ENCODE measurements around the gene CRIP3. TPM values are rescaled to one million over a fixed set of nuclear protein-coding genes. Genes with fewer than 3 reads are reported as not detected.
A peak's percentile ranks its signal among the peaks of the same experiment; 100 is the strongest.

Gene CRIP3
- total RNA-seq, 2 donors from 2014 or later: 13.4 to 19.3 TPM

DNA sequence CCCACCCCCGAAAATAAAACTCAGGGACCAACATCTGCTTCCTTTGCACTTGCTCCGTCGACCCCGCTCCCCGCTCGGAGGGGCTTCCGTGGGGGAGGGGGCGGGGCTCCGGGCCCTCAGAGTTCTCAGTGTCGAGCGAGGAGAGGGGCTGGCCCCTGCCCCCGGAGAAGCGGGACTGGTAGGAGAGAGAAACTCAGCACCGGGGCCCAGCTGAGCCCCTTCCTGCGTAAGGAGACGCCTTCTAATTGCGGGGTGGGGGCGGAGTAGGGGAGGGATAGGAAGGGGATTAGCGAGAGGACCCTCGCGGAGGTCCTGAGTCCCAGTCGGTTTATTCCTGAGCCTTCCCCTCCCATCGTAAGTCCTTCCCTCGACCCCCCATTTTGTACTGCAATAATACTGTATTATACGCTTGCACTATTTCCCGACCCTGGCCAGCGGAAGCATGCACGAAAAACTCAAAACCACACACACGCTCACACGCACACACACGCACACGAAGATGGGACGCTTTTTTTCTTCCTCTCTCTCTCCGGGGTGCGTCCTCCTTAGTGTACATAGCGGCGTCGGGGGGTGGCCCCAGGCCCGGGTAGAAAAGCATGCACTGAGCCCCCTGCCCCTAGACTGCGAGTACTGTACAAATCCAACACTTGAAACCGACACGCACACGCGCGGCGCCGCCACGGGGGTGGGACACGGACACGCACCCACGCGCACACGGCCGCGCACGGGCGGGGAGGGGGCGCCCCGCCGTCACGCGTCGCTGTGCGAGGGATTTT, 32.6 kb downstream of the CRIP3 start:
- H3K4me1 ChIP-seq (ENCODE audit: control insufficient read depth, insufficient read depth, low read length): peaks cover 12% of the 10 kb centered on the region
- Mint-ChIP-seq H3K4me1 (peaks cover 32% of the 10 kb centered on the region), H3K27me3 (ENCODE audit: insufficient read depth) (peaks cover 58% of the 10 kb centered on the region), H3K9me3 (no peaks in the 10 kb centered on the region), H3K4me3 (peak overlapping the region; percentile 53), H3K36me3 (ENCODE audit: low read depth) (no peaks in the 10 kb centered on the region), H3K27ac (no peak overlapping the region)
- H3K27me3 ChIP-seq (ENCODE audit: control insufficient read depth, insufficient read depth, low read length, poor library complexity, severe bottlenecking): peaks cover 41% of the 10 kb centered on the region
- no peak overlapping the region for H3K27ac ChIP-seq (ENCODE audit: low read depth, low read length)
- no peak for TF ChIP-seq CTCF (conservative IDR thresholded peaks at IDR 0.05)
- no peaks in the 10 kb centered on the region for H3K9me3 ChIP-seq (ENCODE audit: control insufficient read depth, low read length)
- H3K36me3 ChIP-seq (ENCODE audit: control insufficient read depth, insufficient read depth, low read length): no peaks in the 10 kb centered on the region
- H3K9ac ChIP-seq (ENCODE audit: extremely low read depth, low read length, poor library complexity, severe bottlenecking): no peak overlapping the region
- H3K4me3 ChIP-seq (ENCODE audit: low read length): peak overlapping the region; percentile 45
- 22 to 43% methylated on average over 35 to 63 of the region's 64 CpGs for WGBS, 2 experiments (ENCODE audit: insufficient coverage in 1 of 2, insufficient read length in 1 of 2)
- no peak for DNase-seq

DNA sequence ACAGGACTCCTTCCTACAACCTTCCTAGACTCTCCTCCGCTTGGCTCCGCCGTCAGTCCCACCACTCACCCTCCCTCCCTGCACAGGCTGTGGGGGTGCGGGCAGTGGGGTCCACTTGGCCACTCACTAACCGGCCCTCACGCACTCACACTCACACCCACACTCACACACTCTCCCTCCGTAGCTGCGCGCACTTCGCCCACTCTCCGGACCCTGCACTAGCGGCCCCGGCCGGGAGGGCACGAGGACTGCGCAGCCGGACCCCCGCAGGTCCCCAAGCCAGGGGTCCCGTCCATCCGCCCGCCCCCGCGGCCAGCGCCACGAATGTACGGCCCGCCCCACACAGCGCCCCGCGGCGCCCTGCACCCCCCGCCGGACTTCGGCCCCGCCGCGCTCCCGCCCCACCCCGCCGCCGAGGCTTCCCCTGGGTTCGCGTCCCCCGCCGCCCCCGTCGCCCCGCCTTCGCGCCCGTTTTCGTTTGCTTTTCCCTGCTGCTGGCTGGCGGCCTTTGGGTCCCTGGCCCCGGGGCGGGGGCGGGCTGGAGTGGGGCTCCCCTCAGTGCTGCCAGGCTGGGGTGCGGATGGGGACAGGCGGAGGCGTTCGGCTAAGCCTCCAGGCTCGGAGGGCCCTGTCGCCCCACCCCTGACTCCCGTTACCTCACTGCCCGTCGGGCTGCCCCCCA, 33.6 kb downstream of the CRIP3 start:
- H3K27ac ChIP-seq (ENCODE audit: low read depth, low read length): no peak overlapping the region
- peak overlapping the region; percentile 45 for H3K4me3 ChIP-seq (ENCODE audit: low read length)
- no peak overlapping the region for H3K9ac ChIP-seq (ENCODE audit: extremely low read depth, low read length, poor library complexity, severe bottlenecking)
- 0 to 11% methylated on average over 1 to 65 of the region's 65 CpGs for WGBS, 2 experiments (ENCODE audit: insufficient coverage in 1 of 2, insufficient read length in 1 of 2)
- Mint-ChIP-seq H3K27me3 (ENCODE audit: insufficient read depth) (peaks cover 65% of the 10 kb centered on the region), H3K4me3 (peak overlapping the region; percentile 53), H3K4me1 (peaks cover 34% of the 10 kb centered on the region), H3K36me3 (ENCODE audit: low read depth) (no peaks in the 10 kb centered on the region), H3K27ac (no peak overlapping the region), H3K9me3 (no peaks in the 10 kb centered on the region)
- H3K4me1 ChIP-seq (ENCODE audit: control insufficient read depth, insufficient read depth, low read length): peaks cover 12% of the 10 kb centered on the region
- no peaks in the 10 kb centered on the region for H3K9me3 ChIP-seq (ENCODE audit: control insufficient read depth, low read length)
- H3K36me3 ChIP-seq (ENCODE audit: control insufficient read depth, insufficient read depth, low read length): no peaks in the 10 kb centered on the region
- no peak for DNase-seq
- no peak for TF ChIP-seq CTCF (conservative IDR thresholded peaks at IDR 0.05)
- H3K27me3 ChIP-seq (ENCODE audit: control insufficient read depth, insufficient read depth, low read length, poor library complexity, severe bottlenecking): peaks cover 41% of the 10 kb centered on the region

- H3K27ac ChIP-seq (ENCODE audit: low read depth, low read length): no peak overlapping the region
- peaks cover 42% of the 10 kb centered on the region for H3K27me3 ChIP-seq (ENCODE audit: control insufficient read depth, insufficient read depth, low read length, poor library complexity, severe bottlenecking)
- Mint-ChIP-seq H3K4me3 (peak overlapping the region; percentile 53), H3K4me1 (peaks cover 37% of the 10 kb centered on the region), H3K27me3 (ENCODE audit: insufficient read depth) (peaks cover 67% of the 10 kb centered on the region), H3K36me3 (ENCODE audit: low read depth) (no peaks in the 10 kb centered on the region), H3K9me3 (no peaks in the 10 kb centered on the region), H3K27ac (no peak overlapping the region)
- 83 to 90% methylated on average over 6 to 8 of the region's 10 CpGs for WGBS, 2 experiments (ENCODE audit: insufficient coverage in 1 of 2, insufficient read length in 1 of 2)
- peaks cover 12% of the 10 kb centered on the region for H3K4me1 ChIP-seq (ENCODE audit: control insufficient read depth, insufficient read depth, low read length)
- TF ChIP-seq CTCF (conservative IDR thresholded peaks at IDR 0.05): no peak
- no peaks in the 10 kb centered on the region for H3K36me3 ChIP-seq (ENCODE audit: control insufficient read depth, insufficient read depth, low read length)
- no peaks in the 10 kb centered on the region for H3K9me3 ChIP-seq (ENCODE audit: control insufficient read depth, low read length)
- no peak overlapping the region for H3K9ac ChIP-seq (ENCODE audit: extremely low read depth, low read length, poor library complexity, severe bottlenecking)
- DNase-seq: no peak
- no peak overlapping the region for H3K4me3 ChIP-seq (ENCODE audit: low read length)
Observed at GRCh38 chr6:43274127-43274915, 34.3 kb downstream of the CRIP3 start.

Measured in endodermal cell (in vitro differentiated cells).